Measurements from ENCODE around the gene F2RL3. TPM values are rescaled to one million over a fixed set of nuclear protein-coding genes. Genes with fewer than 3 reads are reported as not detected.

Gene F2RL3
- 1 to 10 TPM; 1.5 to 2.0 TPM for total RNA-seq

- peak within 1 kb of the TSS; percentile 61 to 88 for H3K27ac Mint-ChIP-seq
- no peaks in the 10 kb centered on the region for H3K9me3 Mint-ChIP-seq
- peaks cover 10 to 20% of the 10 kb centered on the region in 2 donors for H3K4me1 Mint-ChIP-seq (ENCODE audit: low read depth in 2 of 2)
- DNase-seq (ENCODE audit: low spot score): peak; percentile 80
- ATAC-seq: peak; percentile 79 to 80
- peak within 1 kb of the TSS; percentile 75 for H3K4me3 Mint-ChIP-seq
- no peaks in the 10 kb centered on the region for H3K36me3 Mint-ChIP-seq
- H3K27me3 Mint-ChIP-seq: no peaks in the 10 kb centered on the region
Measured at GRCh38 chr19:16888629-16889365, at the start of gene F2RL3. F2RL3 (plus strand) TSS chr19:16888999; CDS start chr19:16889190, 191 bp downstream.

- Mint-ChIP-seq H3K27ac (no peak overlapping the region), H3K4me1 (ENCODE audit: low read depth in 2 of 2) (peaks cover 6 to 12% of the 10 kb centered on the region in 2 donors), H3K9me3 (no peaks in the 10 kb centered on the region), H3K36me3 (peaks cover 5% of the 10 kb centered on the region), H3K4me3 (no peak overlapping the region), H3K27me3 (no peaks in the 10 kb centered on the region)
- ATAC-seq (no peak), DNase-seq (ENCODE audit: low spot score) (no peak)
Measured at GRCh38 chr19:16841391-16841926, 47.3 kb upstream of the F2RL3 start.

DNA sequence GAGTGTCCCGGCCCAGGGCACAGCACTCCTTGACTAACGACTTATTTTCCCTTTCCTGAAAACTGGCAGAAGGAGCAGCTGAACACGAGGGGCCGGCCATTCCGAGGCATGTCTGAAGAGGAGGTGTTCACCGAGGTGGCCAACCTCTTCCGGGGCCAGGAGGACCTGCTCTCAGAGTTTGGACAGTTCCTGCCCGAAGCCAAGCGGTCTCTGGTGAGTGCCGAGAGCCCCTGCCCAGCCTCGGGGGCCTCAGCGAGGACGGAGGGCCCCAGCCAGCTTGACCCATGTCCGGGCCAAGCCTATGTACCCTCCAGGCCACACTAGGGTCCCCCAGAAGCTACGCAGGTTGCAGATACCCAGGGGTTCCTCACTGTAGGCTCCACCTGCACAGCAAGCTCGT is 41.9 kb upstream of the F2RL3 start:
- DNase-seq (ENCODE audit: low spot score) (no peak), ATAC-seq (no peak)
- Mint-ChIP-seq H3K27ac (no peak overlapping the region), H3K27me3 (no peaks in the 10 kb centered on the region), H3K9me3 (no peaks in the 10 kb centered on the region), H3K4me1 (ENCODE audit: low read depth in 2 of 2) (peaks cover 0 to 3% of the 10 kb centered on the region in 2 donors), H3K36me3 (peaks cover 8% of the 10 kb centered on the region), H3K4me3 (no peak overlapping the region)

DNA sequence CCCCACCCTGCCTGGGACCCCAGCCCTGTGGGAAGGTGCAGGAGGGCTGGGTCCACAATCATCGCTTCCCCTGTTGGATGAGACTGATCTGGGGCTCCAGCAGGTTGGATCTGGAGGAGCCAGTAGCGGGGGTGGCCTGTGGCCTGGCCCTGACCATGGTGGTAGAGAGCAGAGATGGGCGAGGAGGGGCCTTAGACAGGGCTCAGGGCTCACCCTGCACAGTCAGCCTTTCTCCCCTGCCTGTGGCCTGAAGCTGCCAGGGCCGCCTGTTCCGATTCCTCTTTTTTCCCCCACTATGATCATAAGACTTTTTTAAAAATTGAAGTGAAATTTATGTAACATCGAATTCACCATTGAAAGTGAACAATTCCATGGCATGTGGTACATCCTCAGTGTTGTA is 41.4 kb upstream of the F2RL3 start:
- Mint-ChIP-seq H3K9me3 (no peaks in the 10 kb centered on the region), H3K4me3 (no peak overlapping the region), H3K27ac (no peak overlapping the region), H3K4me1 (ENCODE audit: low read depth in 2 of 2) (peaks cover 0 to 3% of the 10 kb centered on the region in 2 donors), H3K27me3 (no peaks in the 10 kb centered on the region), H3K36me3 (peaks cover 8% of the 10 kb centered on the region)
- DNase-seq (ENCODE audit: low spot score): no peak
- no peak for ATAC-seq

DNA sequence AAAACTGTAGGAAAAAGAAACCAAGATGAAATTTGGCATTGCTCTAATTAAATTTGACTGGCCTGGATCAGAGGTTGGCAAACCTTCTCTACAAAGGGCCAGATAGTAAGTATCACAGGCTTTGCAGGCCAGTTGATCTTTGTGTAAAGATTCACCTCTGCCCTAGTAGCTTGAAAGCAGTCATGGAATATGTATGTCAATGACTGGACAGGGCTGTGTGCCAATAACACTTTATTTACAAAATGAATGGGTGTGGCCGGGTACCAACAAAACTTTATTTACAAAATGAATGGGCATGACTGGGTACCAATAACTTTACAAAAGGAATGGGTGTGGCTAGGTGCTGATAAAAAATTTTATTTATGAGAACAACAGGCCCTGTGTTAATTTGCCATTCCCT is 39.6 kb upstream of the F2RL3 start:
- no peak for ATAC-seq
- no peak overlapping the region for H3K27ac Mint-ChIP-seq
- no peak overlapping the region for H3K4me3 Mint-ChIP-seq
- peaks cover 8% of the 10 kb centered on the region for H3K36me3 Mint-ChIP-seq
- no peaks in the 10 kb centered on the region for H3K27me3 Mint-ChIP-seq
- no peak for DNase-seq (ENCODE audit: low spot score)
- no peaks in the 10 kb centered on the region for H3K9me3 Mint-ChIP-seq
- H3K4me1 Mint-ChIP-seq (ENCODE audit: low read depth in 2 of 2): no peaks in the 10 kb centered on the region

GRCh38 chr19:16850133-16850532 is 38.7 kb upstream of the F2RL3 start:
- no peak overlapping the region for H3K4me3 Mint-ChIP-seq
- H3K9me3 Mint-ChIP-seq: no peaks in the 10 kb centered on the region
- peaks cover 12% of the 10 kb centered on the region for H3K36me3 Mint-ChIP-seq
- H3K27ac Mint-ChIP-seq: no peak overlapping the region
- no peak for DNase-seq (ENCODE audit: low spot score)
- no peak for ATAC-seq
- H3K4me1 Mint-ChIP-seq (ENCODE audit: low read depth in 2 of 2): no peaks in the 10 kb centered on the region
- no peaks in the 10 kb centered on the region for H3K27me3 Mint-ChIP-seq

DNA sequence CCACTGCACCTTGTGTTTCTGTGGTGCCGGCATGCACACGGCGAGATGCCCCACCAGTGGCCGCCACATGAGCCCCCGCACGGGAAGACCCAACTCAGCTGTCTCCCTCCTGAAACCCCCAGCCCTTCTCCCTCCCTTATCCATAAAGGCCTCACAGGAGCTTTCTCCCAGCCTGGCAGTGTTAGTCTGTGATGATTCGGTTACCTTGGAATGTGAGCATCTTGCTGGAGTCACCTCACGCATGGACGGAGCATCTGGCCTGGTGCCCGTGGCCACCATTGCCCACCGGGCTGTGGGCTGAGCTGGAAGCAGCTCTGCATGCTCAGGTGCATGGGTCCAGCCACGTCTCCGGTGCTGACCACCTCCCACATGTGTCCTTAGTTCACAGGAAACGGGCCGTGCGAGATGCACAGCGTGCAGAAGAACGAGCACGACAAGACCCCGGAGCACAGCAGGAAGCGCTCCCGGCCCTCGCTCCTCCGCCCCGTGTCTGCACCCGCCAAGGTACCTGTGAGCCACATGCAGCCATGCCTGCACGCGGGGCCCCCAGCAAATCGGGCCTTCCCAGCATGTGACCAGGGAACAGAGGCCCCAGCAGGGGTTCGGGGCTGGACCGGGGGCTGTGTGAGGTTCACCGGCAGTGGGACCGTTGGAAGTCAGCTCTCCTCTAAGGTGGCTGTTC is 37.6 kb upstream of the F2RL3 start:
- Mint-ChIP-seq H3K4me3 (no peak overlapping the region), H3K9me3 (no peaks in the 10 kb centered on the region), H3K4me1 (ENCODE audit: low read depth in 2 of 2) (no peaks in the 10 kb centered on the region), H3K27ac (no peak overlapping the region), H3K36me3 (peaks cover 12% of the 10 kb centered on the region), H3K27me3 (no peaks in the 10 kb centered on the region)
- ATAC-seq: no peak
- no peak for DNase-seq (ENCODE audit: low spot score)

DNA sequence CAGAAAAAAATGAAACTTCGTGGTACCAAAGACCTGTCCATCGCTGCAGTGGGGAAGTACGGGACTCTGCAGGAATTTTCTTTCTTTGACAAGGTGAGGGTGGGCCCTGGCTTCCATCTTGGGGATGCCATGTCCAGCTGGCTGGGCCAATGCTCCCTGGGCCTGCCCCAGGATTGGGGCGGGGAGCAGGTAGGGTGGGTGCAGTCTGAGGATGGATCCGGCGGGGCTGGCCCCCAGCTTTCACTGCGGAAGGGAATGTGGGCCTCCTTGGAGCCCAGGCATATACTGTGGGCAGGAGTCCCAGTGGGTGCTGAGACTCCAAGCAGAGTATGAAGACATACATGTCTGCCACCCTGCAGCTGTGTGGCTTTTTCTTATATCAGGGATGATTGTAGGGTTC is 35.7 kb upstream of the F2RL3 start:
- Mint-ChIP-seq H3K36me3 (peaks cover 7% of the 10 kb centered on the region), H3K4me1 (ENCODE audit: low read depth in 2 of 2) (peaks cover 0 to 2% of the 10 kb centered on the region in 2 donors), H3K27ac (no peak overlapping the region), H3K9me3 (no peaks in the 10 kb centered on the region), H3K27me3 (no peaks in the 10 kb centered on the region), H3K4me3 (no peak overlapping the region)
- ATAC-seq (no peak), DNase-seq (ENCODE audit: low spot score) (no peak)

GRCh38 chr19:16856091-16856490 is 32.7 kb upstream of the F2RL3 start:
- H3K4me1 Mint-ChIP-seq (ENCODE audit: low read depth in 2 of 2): peaks cover 0 to 7% of the 10 kb centered on the region in 2 donors
- no peak for DNase-seq (ENCODE audit: low spot score)
- no peaks in the 10 kb centered on the region for H3K27me3 Mint-ChIP-seq
- no peaks in the 10 kb centered on the region for H3K9me3 Mint-ChIP-seq
- ATAC-seq: no peak
- peaks cover 8% of the 10 kb centered on the region for H3K36me3 Mint-ChIP-seq
- H3K4me3 Mint-ChIP-seq: no peak overlapping the region
- no peak overlapping the region for H3K27ac Mint-ChIP-seq

DNA sequence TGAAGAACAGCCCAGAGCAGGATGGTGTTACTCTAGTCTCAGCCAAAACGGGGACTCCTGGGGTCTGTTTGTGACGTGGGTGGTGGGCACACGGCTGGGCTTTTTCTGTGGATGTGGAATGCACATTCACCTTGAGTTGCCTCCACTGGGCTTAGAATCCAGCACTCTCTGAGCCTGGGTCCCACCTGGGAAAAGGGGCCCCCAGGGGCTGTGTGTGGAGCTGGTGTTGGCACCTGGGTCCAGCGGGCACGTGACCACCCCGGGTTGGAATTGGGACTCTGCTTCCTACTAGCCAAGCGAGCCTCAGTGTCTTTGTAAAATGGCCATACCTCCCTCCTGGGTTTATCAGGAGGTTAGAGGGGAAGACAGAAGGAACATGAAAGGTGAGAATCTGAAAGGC is 29.2 kb upstream of the F2RL3 start:
- H3K4me3 Mint-ChIP-seq: no peak overlapping the region
- ATAC-seq (no peak), DNase-seq (ENCODE audit: low spot score) (no peak)
- H3K36me3 Mint-ChIP-seq: peaks cover 8% of the 10 kb centered on the region
- H3K4me1 Mint-ChIP-seq (ENCODE audit: low read depth in 2 of 2): peaks cover 0 to 10% of the 10 kb centered on the region in 2 donors
- H3K9me3 Mint-ChIP-seq: no peaks in the 10 kb centered on the region
- H3K27ac Mint-ChIP-seq: no peak overlapping the region
- H3K27me3 Mint-ChIP-seq: no peaks in the 10 kb centered on the region

- Mint-ChIP-seq H3K27me3 (no peaks in the 10 kb centered on the region), H3K36me3 (peaks cover 4% of the 10 kb centered on the region)
Measured at GRCh38 chr19:16860118-16860517, 28.7 kb upstream of the F2RL3 start.

GRCh38 chr19:16861011-16861410 is 27.8 kb upstream of the F2RL3 start:
- Mint-ChIP-seq H3K27ac (no peak overlapping the region), H3K27me3 (no peaks in the 10 kb centered on the region)

More at GRCh38 chr19:16860118-16860517, 28.7 kb upstream of the F2RL3 start:
- Mint-ChIP-seq H3K27ac (no peak overlapping the region), H3K9me3 (no peaks in the 10 kb centered on the region), H3K4me3 (no peak overlapping the region), H3K4me1 (ENCODE audit: low read depth in 2 of 2) (peaks cover 0 to 10% of the 10 kb centered on the region in 2 donors)
- no peak for DNase-seq (ENCODE audit: low spot score)
- ATAC-seq: no peak

GRCh38 chr19:16861834-16862233 is 27.0 kb upstream of the F2RL3 start:
- H3K9me3 Mint-ChIP-seq: no peaks in the 10 kb centered on the region
- H3K36me3 Mint-ChIP-seq: peaks cover 4% of the 10 kb centered on the region
- DNase-seq (ENCODE audit: low spot score) (no peak), ATAC-seq (no peak)
- H3K27ac Mint-ChIP-seq: no peak overlapping the region
- H3K27me3 Mint-ChIP-seq: no peaks in the 10 kb centered on the region
- H3K4me1 Mint-ChIP-seq (ENCODE audit: low read depth in 2 of 2): peaks cover 0 to 8% of the 10 kb centered on the region in 2 donors
- no peak overlapping the region for H3K4me3 Mint-ChIP-seq

More at GRCh38 chr19:16861011-16861410, 27.8 kb upstream of the F2RL3 start:
- no peak overlapping the region for H3K4me3 Mint-ChIP-seq
- H3K4me1 Mint-ChIP-seq (ENCODE audit: low read depth in 2 of 2): peaks cover 0 to 10% of the 10 kb centered on the region in 2 donors
- H3K9me3 Mint-ChIP-seq: no peaks in the 10 kb centered on the region
- no peak for DNase-seq (ENCODE audit: low spot score)
- peaks cover 4% of the 10 kb centered on the region for H3K36me3 Mint-ChIP-seq
- no peak for ATAC-seq

GRCh38 chr19:16862826-16863415 is 25.9 kb upstream of the F2RL3 start:
- no peak for DNase-seq (ENCODE audit: low spot score)
- Mint-ChIP-seq H3K36me3 (peaks cover 4% of the 10 kb centered on the region), H3K27me3 (no peaks in the 10 kb centered on the region), H3K4me3 (no peak overlapping the region), H3K9me3 (no peaks in the 10 kb centered on the region), H3K4me1 (ENCODE audit: low read depth in 2 of 2) (peaks cover 0 to 8% of the 10 kb centered on the region in 2 donors), H3K27ac (no peak overlapping the region)
- no peak for ATAC-seq
